ENCODE data around the gene RBMS3. TPM values are rescaled to one million over a fixed set of nuclear protein-coding genes. Genes with fewer than 3 reads are reported as not detected.

RBMS3 gene
- total and polyA plus RNA-seq, 2 of the 8 experiments (the other 6 are each of a cell fraction or from before 2014, with no cell fraction given), result 3.7 to 6.9 TPM

GRCh38 chr3:30006111-30006510 lies 725.2 kb downstream of the RBMS3 start (continued):
- TF ChIP-seq CTCF (IDR thresholded peaks at IDR 0.05; ENCODE audit: control extremely low read depth in 1 of 3, insufficient read depth in 1 of 3, low read depth in 1 of 3, low read length in 3 of 3), result no peak
